Measurements from ENCODE around the gene SCN2A. TPM values are rescaled to one million over a fixed set of nuclear protein-coding genes. Genes with fewer than 3 reads are reported as not detected.

Gene SCN2A
- polyA plus RNA-seq, 1 donor = 2.4 TPM

DNA sequence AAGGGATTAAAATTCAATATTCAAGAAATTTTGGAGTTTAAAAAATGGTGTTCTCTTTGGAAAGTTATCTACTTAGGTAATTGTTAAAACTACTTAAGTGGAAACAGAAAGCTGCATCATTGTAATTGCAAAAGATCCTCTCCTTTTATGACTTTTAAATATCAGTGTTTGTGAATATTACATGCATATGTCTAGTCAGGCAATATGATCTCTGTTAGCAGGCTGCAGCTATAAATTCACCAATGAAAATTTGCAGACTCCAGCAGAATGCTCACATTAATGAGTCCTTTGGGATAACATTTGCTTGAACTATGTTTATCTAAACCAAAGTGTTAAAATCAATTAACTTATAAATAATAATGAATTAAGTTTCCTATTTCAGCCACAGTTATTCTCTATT lies 171.1 kb downstream of the SCN2A start:
- Histone ChIP-seq H3K27ac (ENCODE audit: low read length) (no peak overlapping the region), H3K4me1 (ENCODE audit: control insufficient read depth, insufficient read depth, low read length) (no peaks in the 10 kb centered on the region), H3K36me3 (ENCODE audit: control insufficient read depth, insufficient read depth, low read length) (no peaks in the 10 kb centered on the region), H3K9me3 (ENCODE audit: control insufficient read depth, low read depth, low read length) (no peaks in the 10 kb centered on the region), H3K4me3 (ENCODE audit: low read length) (no peak overlapping the region), H3K27me3 (ENCODE audit: control insufficient read depth, insufficient read depth, low read length) (no peaks in the 10 kb centered on the region)
- no peak for DNase-seq

DNA sequence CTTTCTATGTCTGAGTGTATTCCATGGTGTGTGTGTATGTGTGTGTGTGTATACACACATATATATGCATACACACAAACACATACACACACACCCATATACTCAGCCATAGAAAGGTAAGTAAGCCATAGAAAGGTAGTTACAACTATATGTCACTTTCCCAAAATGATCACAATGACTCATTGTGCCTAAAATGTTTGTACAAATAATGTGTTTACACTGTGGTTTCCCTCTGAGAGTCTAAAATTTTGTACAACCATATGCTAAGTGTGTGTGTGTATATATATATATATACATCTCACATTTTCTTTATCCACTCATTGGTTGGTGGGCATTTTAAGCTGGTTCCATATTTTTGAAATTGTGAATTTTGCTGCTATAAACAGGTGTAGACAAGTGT lies 175.0 kb downstream of the SCN2A start:
- Histone ChIP-seq H3K9me3 (ENCODE audit: control insufficient read depth, low read depth, low read length) (no peaks in the 10 kb centered on the region), H3K4me3 (ENCODE audit: low read length) (no peak overlapping the region), H3K4me1 (ENCODE audit: control insufficient read depth, insufficient read depth, low read length) (no peaks in the 10 kb centered on the region), H3K27me3 (ENCODE audit: control insufficient read depth, insufficient read depth, low read length) (no peaks in the 10 kb centered on the region), H3K36me3 (ENCODE audit: control insufficient read depth, insufficient read depth, low read length) (no peaks in the 10 kb centered on the region), H3K27ac (ENCODE audit: low read length) (no peak overlapping the region)
- DNase-seq = no peak

DNA sequence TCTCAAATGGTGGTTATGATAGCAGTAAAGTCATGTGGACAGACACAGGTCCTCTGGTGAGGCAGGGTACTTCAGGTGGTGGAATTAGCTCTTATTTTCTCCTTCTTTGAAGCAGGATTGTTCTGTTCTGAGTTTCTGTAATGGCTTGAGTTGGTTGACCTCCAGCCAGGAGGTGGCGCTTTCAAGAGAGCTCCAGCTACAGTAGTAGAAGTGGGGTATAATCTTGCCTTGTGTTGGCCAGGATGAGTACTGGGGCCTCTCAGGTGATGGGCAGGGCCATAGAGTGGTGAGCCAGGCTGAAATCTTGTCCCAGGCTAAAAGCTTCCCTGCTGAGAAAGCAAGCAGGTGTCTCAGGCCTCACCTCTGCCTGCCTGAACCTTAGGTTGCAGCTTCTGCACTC lies 177.8 kb downstream of the SCN2A start:
- WGBS (ENCODE audit: insufficient coverage, low lambda C conversion rate) = no CpG with 5 or more reads among the region's 1 CpG
- no peak for DNase-seq
- Histone ChIP-seq H3K27me3 (ENCODE audit: control insufficient read depth, insufficient read depth, low read length) (no peaks in the 10 kb centered on the region), H3K4me1 (ENCODE audit: control insufficient read depth, insufficient read depth, low read length) (no peaks in the 10 kb centered on the region), H3K36me3 (ENCODE audit: control insufficient read depth, insufficient read depth, low read length) (no peaks in the 10 kb centered on the region), H3K9me3 (ENCODE audit: control insufficient read depth, low read depth, low read length) (no peaks in the 10 kb centered on the region), H3K4me3 (ENCODE audit: low read length) (no peak overlapping the region), H3K27ac (ENCODE audit: low read length) (no peak overlapping the region)

DNA sequence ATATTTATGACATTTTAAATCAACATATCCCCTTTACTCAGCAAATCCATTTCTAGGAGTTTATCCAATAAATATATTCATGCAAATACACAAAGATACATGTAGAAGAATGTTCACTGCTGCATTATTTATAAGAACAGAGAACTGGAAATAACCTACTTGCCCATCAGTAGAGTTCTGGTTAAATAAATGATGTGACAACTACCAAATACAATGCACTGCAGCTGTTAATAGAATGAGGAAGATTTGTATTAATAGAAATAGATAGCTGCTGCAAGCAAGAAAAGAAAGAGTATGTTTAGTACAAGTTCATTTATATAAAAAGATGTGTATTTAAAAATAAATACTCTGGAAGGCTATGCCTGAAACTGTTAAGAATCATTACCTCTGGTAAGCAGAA lies 181.0 kb downstream of the SCN2A start:
- Histone ChIP-seq H3K36me3 (ENCODE audit: control insufficient read depth, insufficient read depth, low read length) (no peaks in the 10 kb centered on the region), H3K9me3 (ENCODE audit: control insufficient read depth, low read depth, low read length) (no peaks in the 10 kb centered on the region), H3K27ac (ENCODE audit: low read length) (no peak overlapping the region), H3K4me3 (ENCODE audit: low read length) (no peak overlapping the region), H3K27me3 (ENCODE audit: control insufficient read depth, insufficient read depth, low read length) (no peaks in the 10 kb centered on the region), H3K4me1 (ENCODE audit: control insufficient read depth, insufficient read depth, low read length) (no peaks in the 10 kb centered on the region)
- no peak for DNase-seq

DNA sequence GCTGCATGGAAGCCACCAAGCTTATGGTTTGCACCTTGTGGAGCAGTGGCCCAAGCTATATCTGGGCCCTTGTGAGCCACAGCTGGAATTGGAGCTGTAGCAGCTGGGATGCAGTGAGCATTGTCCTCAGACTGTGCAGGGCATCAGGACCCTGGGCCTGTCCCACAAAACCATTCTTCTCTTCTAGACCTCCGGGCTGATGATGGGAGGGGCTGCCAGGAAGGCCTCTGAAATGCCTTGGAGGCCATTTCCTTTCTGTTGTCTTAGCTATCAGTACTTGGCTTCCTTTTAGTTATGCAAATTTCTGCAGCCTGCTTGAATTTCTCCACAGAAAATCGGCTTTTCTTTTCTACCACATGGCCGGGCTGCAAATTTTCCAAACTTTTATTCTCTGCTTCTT lies 183.9 kb downstream of the SCN2A start:
- no peaks in the 10 kb centered on the region for H3K36me3 ChIP-seq (ENCODE audit: control insufficient read depth, insufficient read depth, low read length)
- H3K4me3 ChIP-seq (ENCODE audit: low read length) = no peak overlapping the region
- no peak overlapping the region for H3K27ac ChIP-seq (ENCODE audit: low read length)
- H3K4me1 ChIP-seq (ENCODE audit: control insufficient read depth, insufficient read depth, low read length) = no peaks in the 10 kb centered on the region
- no peaks in the 10 kb centered on the region for H3K9me3 ChIP-seq (ENCODE audit: control insufficient read depth, low read depth, low read length)
- WGBS (ENCODE audit: insufficient coverage, low lambda C conversion rate) = 93% methylated on average over 3 of the region's 3 CpGs
- DNase-seq = no peak
- no peaks in the 10 kb centered on the region for H3K27me3 ChIP-seq (ENCODE audit: control insufficient read depth, insufficient read depth, low read length)

DNA sequence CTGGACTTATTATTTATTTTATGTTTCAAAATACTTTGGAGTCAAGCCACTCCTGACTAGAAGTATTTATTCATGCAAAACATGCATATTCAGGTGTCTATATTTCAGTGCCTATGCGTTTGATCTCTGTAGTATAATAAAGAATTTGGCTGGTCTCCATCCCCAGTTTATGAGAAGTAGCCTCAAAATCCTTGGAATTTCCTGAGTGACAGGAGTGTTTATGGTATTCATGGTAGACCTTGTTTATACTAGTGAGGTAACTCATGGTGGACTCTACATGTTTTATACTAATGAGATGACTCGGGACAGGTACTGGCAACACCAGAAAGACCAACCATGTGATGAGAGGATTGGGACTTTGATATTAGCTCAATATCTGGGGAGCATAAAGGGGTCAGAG lies 186.3 kb downstream of the SCN2A start:
- Histone ChIP-seq H3K27ac (ENCODE audit: low read length) (no peak overlapping the region), H3K36me3 (ENCODE audit: control insufficient read depth, insufficient read depth, low read length) (no peaks in the 10 kb centered on the region), H3K27me3 (ENCODE audit: control insufficient read depth, insufficient read depth, low read length) (no peaks in the 10 kb centered on the region), H3K9me3 (ENCODE audit: control insufficient read depth, low read depth, low read length) (no peaks in the 10 kb centered on the region), H3K4me1 (ENCODE audit: control insufficient read depth, insufficient read depth, low read length) (no peaks in the 10 kb centered on the region), H3K4me3 (ENCODE audit: low read length) (no peak overlapping the region)
- no CpG with 5 or more reads among the region's 2 CpGs for WGBS (ENCODE audit: insufficient coverage, low lambda C conversion rate)
- no peak for DNase-seq

DNA sequence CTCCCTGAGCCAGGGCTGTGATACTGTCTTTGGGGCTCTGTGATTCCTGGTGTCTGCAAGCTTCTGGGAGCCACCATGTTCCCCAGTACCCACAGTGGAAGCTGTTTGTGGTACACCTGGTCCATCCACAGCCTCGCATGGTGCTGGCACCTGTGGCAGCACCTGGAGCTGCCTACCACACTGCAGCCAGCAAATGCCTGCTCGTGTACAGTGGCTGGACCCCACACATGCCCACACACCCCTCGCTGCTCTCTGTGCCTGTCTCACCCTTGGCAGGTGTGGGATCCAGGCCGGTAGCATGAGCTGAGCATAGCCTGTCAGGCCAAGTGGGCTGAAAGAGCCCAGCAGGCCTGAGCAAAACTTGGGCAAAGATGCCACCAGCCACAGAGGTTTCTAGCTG lies 188.5 kb downstream of the SCN2A start:
- Histone ChIP-seq H3K36me3 (ENCODE audit: control insufficient read depth, insufficient read depth, low read length) (no peaks in the 10 kb centered on the region), H3K27me3 (ENCODE audit: control insufficient read depth, insufficient read depth, low read length) (no peaks in the 10 kb centered on the region), H3K9me3 (ENCODE audit: control insufficient read depth, low read depth, low read length) (no peaks in the 10 kb centered on the region), H3K4me3 (ENCODE audit: low read length) (no peak overlapping the region), H3K27ac (ENCODE audit: low read length) (no peak overlapping the region), H3K4me1 (ENCODE audit: control insufficient read depth, insufficient read depth, low read length) (no peaks in the 10 kb centered on the region)
- DNase-seq = no peak
- WGBS (ENCODE audit: insufficient coverage, low lambda C conversion rate) = no CpG with 5 or more reads among the region's 4 CpGs

DNA sequence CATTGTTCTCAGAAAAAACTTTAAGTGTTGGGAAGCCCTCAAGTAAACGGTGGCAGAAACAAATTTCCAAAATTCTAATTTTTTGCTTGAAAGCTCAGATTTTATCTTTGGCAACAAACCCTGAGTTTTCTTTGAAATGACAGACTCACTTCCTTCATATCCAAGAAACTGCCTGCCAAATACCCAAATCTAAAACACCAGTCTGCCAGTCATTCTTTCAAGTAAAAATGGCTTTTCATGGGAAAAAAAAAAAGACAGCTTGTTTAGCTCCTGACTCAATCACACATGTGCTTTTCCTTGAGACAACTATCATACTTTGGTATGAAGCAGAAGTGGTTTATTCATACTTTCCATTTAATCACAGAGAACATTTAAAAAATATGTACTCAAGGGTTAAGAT lies 189.7 kb downstream of the SCN2A start:
- DNase-seq = no peak
- H3K4me1 ChIP-seq (ENCODE audit: control insufficient read depth, insufficient read depth, low read length) = no peaks in the 10 kb centered on the region
- WGBS (ENCODE audit: insufficient coverage, low lambda C conversion rate) = 100% methylated on average over 1 of the region's 1 CpG
- no peaks in the 10 kb centered on the region for H3K36me3 ChIP-seq (ENCODE audit: control insufficient read depth, insufficient read depth, low read length)
- no peak overlapping the region for H3K4me3 ChIP-seq (ENCODE audit: low read length)
- no peaks in the 10 kb centered on the region for H3K9me3 ChIP-seq (ENCODE audit: control insufficient read depth, low read depth, low read length)
- H3K27me3 ChIP-seq (ENCODE audit: control insufficient read depth, insufficient read depth, low read length) = no peaks in the 10 kb centered on the region
- no peak overlapping the region for H3K27ac ChIP-seq (ENCODE audit: low read length)

DNA sequence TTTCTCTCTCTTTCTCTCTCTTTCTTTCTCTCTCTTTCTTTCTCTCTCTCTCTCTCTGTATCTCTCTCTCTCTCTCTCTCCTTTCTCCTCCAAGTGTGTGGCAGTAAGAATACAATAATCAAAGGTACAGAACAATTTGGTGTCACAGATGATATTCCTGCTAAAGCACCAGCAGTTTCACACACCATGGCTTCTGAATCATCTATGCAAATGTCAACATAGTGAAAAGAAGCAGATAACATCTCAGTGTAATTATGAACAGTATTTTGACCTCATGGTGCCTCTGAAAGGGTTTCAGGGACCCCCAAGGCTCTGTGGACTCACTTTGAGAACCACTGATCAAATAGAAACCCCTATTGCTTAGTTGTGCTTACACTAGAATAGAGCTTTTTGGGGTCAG lies 191.8 kb downstream of the SCN2A start:
- no peaks in the 10 kb centered on the region for H3K27me3 ChIP-seq (ENCODE audit: control insufficient read depth, insufficient read depth, low read length)
- no peak overlapping the region for H3K4me3 ChIP-seq (ENCODE audit: low read length)
- no peaks in the 10 kb centered on the region for H3K9me3 ChIP-seq (ENCODE audit: control insufficient read depth, low read depth, low read length)
- no peaks in the 10 kb centered on the region for H3K4me1 ChIP-seq (ENCODE audit: control insufficient read depth, insufficient read depth, low read length)
- no peaks in the 10 kb centered on the region for H3K36me3 ChIP-seq (ENCODE audit: control insufficient read depth, insufficient read depth, low read length)
- DNase-seq = no peak
- no peak overlapping the region for H3K27ac ChIP-seq (ENCODE audit: low read length)

DNA sequence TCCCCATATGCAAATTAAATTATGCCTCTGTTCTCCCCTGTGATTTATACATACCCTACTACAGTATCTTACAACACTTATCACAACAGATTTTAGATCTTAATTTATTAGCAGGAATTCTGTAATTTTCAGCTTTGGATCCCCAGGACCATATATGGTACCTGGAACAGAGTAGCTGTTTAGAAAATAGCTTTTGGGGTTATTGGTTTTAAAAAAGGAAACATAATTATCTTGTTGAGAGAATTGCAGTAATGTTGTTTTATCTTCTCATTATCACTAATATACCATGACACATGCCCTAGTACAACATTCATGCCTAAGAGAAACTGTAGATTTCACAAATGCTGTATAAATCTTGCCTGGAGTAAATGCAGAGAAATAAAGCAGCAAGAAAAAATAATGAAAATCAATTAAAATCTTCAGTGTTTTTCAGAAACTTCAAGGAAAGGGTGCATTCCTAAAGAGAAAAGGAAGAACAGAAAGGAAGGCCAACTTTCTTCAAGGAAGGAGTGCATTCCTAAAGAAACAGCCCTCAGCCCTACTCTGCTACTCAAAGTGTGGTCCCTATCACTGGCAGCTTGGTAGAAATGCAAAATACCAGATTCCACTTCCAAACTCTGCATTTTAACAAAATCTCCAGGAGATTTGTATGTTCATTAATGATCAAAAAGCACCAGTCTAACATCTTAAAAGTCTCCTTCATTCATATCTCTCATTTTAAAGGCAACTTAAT lies 193.2 kb downstream of the SCN2A start:
- Histone ChIP-seq H3K27ac (ENCODE audit: low read length) (no peak overlapping the region), H3K9me3 (ENCODE audit: control insufficient read depth, low read depth, low read length) (no peaks in the 10 kb centered on the region), H3K36me3 (ENCODE audit: control insufficient read depth, insufficient read depth, low read length) (no peaks in the 10 kb centered on the region), H3K27me3 (ENCODE audit: control insufficient read depth, insufficient read depth, low read length) (no peaks in the 10 kb centered on the region), H3K4me1 (ENCODE audit: control insufficient read depth, insufficient read depth, low read length) (no peaks in the 10 kb centered on the region), H3K4me3 (ENCODE audit: low read length) (no peak overlapping the region)
- no peak for DNase-seq

DNA sequence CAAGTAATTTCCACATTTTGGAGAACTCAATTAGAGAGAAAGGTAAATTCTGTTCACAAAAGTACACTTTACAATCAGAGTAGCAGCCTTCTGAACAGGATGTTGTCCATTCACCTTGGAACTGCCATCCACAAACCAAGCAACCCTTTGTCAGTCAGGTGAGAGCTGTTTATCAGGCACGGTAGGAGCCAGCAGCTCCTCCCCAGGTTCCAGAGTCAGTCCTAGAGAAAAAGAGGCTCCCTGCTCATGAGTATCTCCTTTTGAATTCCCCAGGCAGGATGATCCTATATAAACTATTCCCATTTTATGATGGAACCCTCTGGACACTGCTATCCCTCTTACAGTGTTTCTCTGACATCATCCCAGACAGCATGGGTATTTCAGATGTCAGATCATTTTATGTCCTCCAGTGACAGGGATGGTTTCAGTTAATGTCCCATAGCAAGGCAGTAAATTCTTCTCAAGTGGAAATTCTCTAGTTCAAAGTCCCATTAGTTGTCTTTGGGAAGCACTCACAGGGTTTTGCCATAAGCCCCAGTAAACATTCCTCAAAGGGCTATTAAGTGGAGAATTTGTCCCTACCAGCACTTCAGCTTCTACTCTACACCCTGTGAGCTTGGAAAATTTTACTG lies 195.8 kb downstream of the SCN2A start:
- peak in 1 of 2 donors; percentile 7 for DNase-seq
- Histone ChIP-seq H3K4me3 (ENCODE audit: low read length) (no peak overlapping the region), H3K9me3 (ENCODE audit: control insufficient read depth, low read depth, low read length) (no peaks in the 10 kb centered on the region), H3K27ac (ENCODE audit: low read length) (peak overlapping the region; percentile 30), H3K4me1 (ENCODE audit: control insufficient read depth, insufficient read depth, low read length) (no peaks in the 10 kb centered on the region), H3K36me3 (ENCODE audit: control insufficient read depth, insufficient read depth, low read length) (no peaks in the 10 kb centered on the region), H3K27me3 (ENCODE audit: control insufficient read depth, insufficient read depth, low read length) (no peaks in the 10 kb centered on the region)
- WGBS (ENCODE audit: insufficient coverage, low lambda C conversion rate) = no CpG with 5 or more reads among the region's 1 CpG

All from large intestine (tissue), 3 donors.